Measurements from ENCODE around the gene PCDHGA11.
"Not testable (repeated sequence)": the region's sequence is repeated elsewhere in the genome, so short reads cannot be mapped to it uniquely, and the experiment has no call there.

The PCDHGA11 gene

DNA sequence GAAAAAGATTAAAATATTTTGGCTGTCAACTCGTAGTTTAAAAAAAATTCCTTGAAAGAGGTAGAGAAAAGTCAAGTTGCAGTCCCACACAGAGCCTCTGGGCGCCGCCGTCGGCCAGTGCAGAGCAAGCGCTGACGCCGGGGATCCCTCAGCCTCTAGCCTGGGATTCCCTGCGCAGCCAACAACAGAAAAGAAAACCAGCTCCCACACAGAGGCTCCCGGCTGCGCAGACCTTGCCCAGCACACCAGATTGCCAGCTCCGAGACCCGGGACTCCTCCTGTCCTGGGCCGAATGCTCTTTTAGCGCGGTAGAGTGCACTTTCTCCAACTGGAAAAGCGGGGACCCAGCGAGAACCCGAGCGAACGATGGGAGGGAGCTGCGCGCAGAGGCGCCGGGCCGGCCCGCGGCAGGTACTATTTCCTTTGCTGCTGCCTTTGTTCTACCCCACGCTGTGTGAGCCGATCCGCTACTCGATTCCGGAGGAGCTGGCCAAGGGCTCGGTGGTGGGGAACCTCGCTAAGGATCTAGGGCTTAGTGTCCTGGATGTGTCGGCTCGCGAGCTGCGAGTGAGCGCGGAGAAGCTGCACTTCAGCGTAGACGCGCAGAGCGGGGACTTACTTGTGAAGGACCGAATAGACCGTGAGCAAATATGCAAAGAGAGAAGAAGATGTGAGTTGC lies 3.2 kb upstream of the PCDHGA11 start, which contains the start of gene PCDHGB7:
Gene PCDHGB7 (plus strand): TSS at position 184 of the 679 bp plus-strand sequence. CDS start 183 bp downstream, at position 367.
- H3K4me1 ChIP-seq (ENCODE audit: control insufficient read depth, insufficient read depth, low read length); H3K36me3 ChIP-seq (ENCODE audit: control insufficient read depth in 2 of 2, insufficient read depth in 2 of 2, low read length in 2 of 2); H3K9ac ChIP-seq (ENCODE audit: low read length in 2 of 2); H3K27ac ChIP-seq (ENCODE audit: low read length); H3K27me3 ChIP-seq (ENCODE audit: control insufficient read depth in 1 of 2, insufficient read depth in 2 of 2, low read length in 2 of 2): not testable (repeated sequence)
- Histone ChIP-seq H3K9me3 (ENCODE audit: control insufficient read depth in 2 of 2, low read length in 2 of 2) (peaks cover 34 to 67% of the 10 kb centered on the region in 2 donors), H3K4me3 (ENCODE audit: low read length in 2 of 2) (peak within 1 kb of the TSS; percentile 58 to 68)

- Histone ChIP-seq H3K27ac (ENCODE audit: low read length) (no peak overlapping the region), H3K27me3 (ENCODE audit: control insufficient read depth in 1 of 2, insufficient read depth in 2 of 2, low read length in 2 of 2) (no peaks in the 10 kb centered on the region), H3K4me3 (ENCODE audit: low read length in 2 of 2) (peak overlapping the region; percentile 41 to 68)
These were observed 1.6 kb upstream of the PCDHGA11 start for GRCh38 chr5:141419074-141419880.

DNA sequence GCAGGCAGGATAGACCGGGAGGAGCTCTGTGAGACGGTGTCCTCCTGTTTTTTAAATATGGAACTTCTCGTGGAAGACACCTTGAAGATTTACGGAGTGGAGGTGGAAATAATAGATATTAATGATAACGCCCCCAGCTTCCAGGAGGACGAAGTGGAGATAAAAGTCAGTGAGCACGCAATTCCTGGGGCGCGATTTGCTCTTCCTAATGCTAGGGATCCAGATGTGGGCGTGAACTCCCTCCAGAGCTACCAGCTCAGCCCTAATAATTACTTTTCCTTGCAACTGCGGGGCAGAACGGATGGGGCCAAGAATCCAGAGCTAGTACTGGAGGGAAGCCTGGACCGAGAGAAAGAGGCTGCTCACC lies 621 bp downstream of the PCDHGA11 start:
- Histone ChIP-seq H3K9ac (ENCODE audit: low read length in 2 of 2) (no peak overlapping the region), H3K4me3 (ENCODE audit: low read length in 2 of 2) (peak overlapping the region; percentile 54 to 59), H3K36me3 (ENCODE audit: control insufficient read depth in 2 of 2, insufficient read depth in 2 of 2, low read length in 2 of 2) (peaks cover 4 to 8% of the 10 kb centered on the region in 2 donors), H3K27ac (ENCODE audit: low read length) (no peak overlapping the region), H3K4me1 (ENCODE audit: control insufficient read depth, insufficient read depth, low read length) (peaks cover 3% of the 10 kb centered on the region), H3K27me3 (ENCODE audit: control insufficient read depth in 1 of 2, insufficient read depth in 2 of 2, low read length in 2 of 2) (no peaks in the 10 kb centered on the region), H3K9me3 (ENCODE audit: control insufficient read depth in 2 of 2, low read length in 2 of 2) (peaks cover 38 to 78% of the 10 kb centered on the region in 2 donors)

More at GRCh38 chr5:141419074-141419880, 1.6 kb upstream of the PCDHGA11 start:
- Histone ChIP-seq H3K9ac (ENCODE audit: low read length in 2 of 2) (no peak overlapping the region), H3K9me3 (ENCODE audit: control insufficient read depth in 2 of 2, low read length in 2 of 2) (peaks cover 27 to 66% of the 10 kb centered on the region in 2 donors), H3K4me1 (ENCODE audit: control insufficient read depth, insufficient read depth, low read length) (peaks cover 3% of the 10 kb centered on the region), H3K36me3 (ENCODE audit: control insufficient read depth in 2 of 2, insufficient read depth in 2 of 2, low read length in 2 of 2) (peaks cover 2 to 8% of the 10 kb centered on the region in 2 donors)

GRCh38 chr5:141422742-141423291 lies 2.0 kb downstream of the PCDHGA11 start:
- H3K27me3 ChIP-seq (ENCODE audit: control insufficient read depth in 1 of 2, insufficient read depth in 2 of 2, low read length in 2 of 2), result no peaks in the 10 kb centered on the region
- H3K36me3 ChIP-seq (ENCODE audit: control insufficient read depth in 2 of 2, insufficient read depth in 2 of 2, low read length in 2 of 2), result peaks cover 4 to 8% of the 10 kb centered on the region in 2 donors

GRCh38 chr5:141427783-141428426 lies 7.1 kb downstream of the PCDHGA11 start:
- peaks cover 0 to 3% of the 10 kb centered on the region in 2 donors for H3K36me3 ChIP-seq (ENCODE audit: control insufficient read depth in 2 of 2, insufficient read depth in 2 of 2, low read length in 2 of 2)
- peak overlapping the region; percentile 22 to 48 for H3K4me3 ChIP-seq (ENCODE audit: low read length in 2 of 2)
- H3K27me3 ChIP-seq (ENCODE audit: control insufficient read depth in 1 of 2, insufficient read depth in 2 of 2, low read length in 2 of 2), result no peaks in the 10 kb centered on the region
- no peak overlapping the region for H3K27ac ChIP-seq (ENCODE audit: low read length)
- H3K4me1 ChIP-seq (ENCODE audit: control insufficient read depth, insufficient read depth, low read length), result no peaks in the 10 kb centered on the region
- peaks cover 27 to 76% of the 10 kb centered on the region in 2 donors for H3K9me3 ChIP-seq (ENCODE audit: control insufficient read depth in 2 of 2, low read length in 2 of 2)
- H3K9ac ChIP-seq (ENCODE audit: low read length in 2 of 2), result no peak overlapping the region

More at GRCh38 chr5:141422742-141423291, 2.0 kb downstream of the PCDHGA11 start:
- no peak overlapping the region for H3K9ac ChIP-seq (ENCODE audit: low read length in 2 of 2)
- H3K4me1 ChIP-seq (ENCODE audit: control insufficient read depth, insufficient read depth, low read length), result peaks cover 3% of the 10 kb centered on the region
- no peak overlapping the region for H3K27ac ChIP-seq (ENCODE audit: low read length)
- peak overlapping the region; percentile 40 to 59 for H3K4me3 ChIP-seq (ENCODE audit: low read length in 2 of 2)
- H3K9me3 ChIP-seq (ENCODE audit: control insufficient read depth in 2 of 2, low read length in 2 of 2), result peaks cover 48 to 89% of the 10 kb centered on the region in 2 donors

- Histone ChIP-seq H3K36me3 (ENCODE audit: control insufficient read depth in 2 of 2, insufficient read depth in 2 of 2, low read length in 2 of 2) (peaks cover 0 to 3% of the 10 kb centered on the region in 2 donors), H3K4me1 (ENCODE audit: control insufficient read depth, insufficient read depth, low read length) (no peaks in the 10 kb centered on the region), H3K9me3 (ENCODE audit: control insufficient read depth in 2 of 2, low read length in 2 of 2) (peaks cover 21 to 68% of the 10 kb centered on the region in 2 donors), H3K9ac (ENCODE audit: low read length in 2 of 2) (no peak within 1 kb of the TSS), H3K27ac (ENCODE audit: low read length) (no peak within 1 kb of the TSS), H3K27me3 (ENCODE audit: control insufficient read depth in 1 of 2, insufficient read depth in 2 of 2, low read length in 2 of 2) (no peaks in the 10 kb centered on the region), H3K4me3 (ENCODE audit: low read length in 2 of 2) (peak within 1 kb of the TSS; percentile 58 to 59)
These were observed 9.7 kb downstream of the PCDHGA11 start, which contains the start of gene PCDHGA12 for GRCh38 chr5:141430332-141431113. Gene PCDHGA12, plus strand, starts transcription at chr5:141430507. Its CDS starts 253 bp downstream, at chr5:141430760.

GRCh38 chr5:141431286-141431685 lies 10.4 kb downstream of the PCDHGA11 start:
- no peak overlapping the region for H3K27ac ChIP-seq (ENCODE audit: low read length)
- H3K27me3 ChIP-seq (ENCODE audit: control insufficient read depth in 1 of 2, insufficient read depth in 2 of 2, low read length in 2 of 2), result no peaks in the 10 kb centered on the region
- no peaks in the 10 kb centered on the region for H3K36me3 ChIP-seq (ENCODE audit: control insufficient read depth in 2 of 2, insufficient read depth in 2 of 2, low read length in 2 of 2)
- peak overlapping the region; percentile 58 to 59 for H3K4me3 ChIP-seq (ENCODE audit: low read length in 2 of 2)
- H3K4me1 ChIP-seq (ENCODE audit: control insufficient read depth, insufficient read depth, low read length), result no peaks in the 10 kb centered on the region
- H3K9me3 ChIP-seq (ENCODE audit: control insufficient read depth in 2 of 2, low read length in 2 of 2), result peaks cover 15 to 61% of the 10 kb centered on the region in 2 donors
- no peak overlapping the region for H3K9ac ChIP-seq (ENCODE audit: low read length in 2 of 2)

DNA sequence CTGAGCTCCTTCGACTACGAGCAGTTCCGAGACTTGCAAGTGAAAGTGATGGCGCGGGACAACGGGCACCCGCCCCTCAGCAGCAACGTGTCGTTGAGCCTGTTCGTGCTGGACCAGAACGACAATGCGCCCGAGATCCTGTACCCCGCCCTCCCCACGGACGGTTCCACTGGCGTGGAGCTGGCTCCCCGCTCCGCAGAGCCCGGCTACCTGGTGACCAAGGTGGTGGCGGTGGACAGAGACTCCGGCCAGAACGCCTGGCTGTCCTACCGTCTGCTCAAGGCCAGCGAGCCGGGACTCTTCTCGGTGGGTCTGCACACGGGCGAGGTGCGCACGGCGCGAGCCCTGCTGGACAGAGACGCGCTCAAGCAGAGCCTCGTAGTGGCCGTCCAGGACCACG lies 11.5 kb downstream of the PCDHGA11 start:
- H3K9me3 ChIP-seq (ENCODE audit: control insufficient read depth in 2 of 2, low read length in 2 of 2), result peaks cover 5 to 53% of the 10 kb centered on the region in 2 donors

DNA sequence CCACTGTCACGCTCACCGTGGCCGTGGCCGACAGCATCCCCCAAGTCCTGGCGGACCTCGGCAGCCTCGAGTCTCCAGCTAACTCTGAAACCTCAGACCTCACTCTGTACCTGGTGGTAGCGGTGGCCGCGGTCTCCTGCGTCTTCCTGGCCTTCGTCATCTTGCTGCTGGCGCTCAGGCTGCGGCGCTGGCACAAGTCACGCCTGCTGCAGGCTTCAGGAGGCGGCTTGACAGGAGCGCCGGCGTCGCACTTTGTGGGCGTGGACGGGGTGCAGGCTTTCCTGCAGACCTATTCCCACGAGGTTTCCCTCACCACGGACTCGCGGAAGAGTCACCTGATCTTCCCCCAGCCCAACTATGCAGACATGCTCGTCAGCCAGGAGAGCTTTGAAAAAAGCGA lies 11.9 kb downstream of the PCDHGA11 start:
- peaks cover 4 to 52% of the 10 kb centered on the region in 2 donors for H3K9me3 ChIP-seq (ENCODE audit: control insufficient read depth in 2 of 2, low read length in 2 of 2)

More for the DNA sequence above, 11.5 kb downstream of the PCDHGA11 start:
- H3K4me1 ChIP-seq (ENCODE audit: control insufficient read depth, insufficient read depth, low read length); H3K27me3 ChIP-seq (ENCODE audit: control insufficient read depth in 1 of 2, insufficient read depth in 2 of 2, low read length in 2 of 2); H3K27ac ChIP-seq (ENCODE audit: low read length); H3K36me3 ChIP-seq (ENCODE audit: control insufficient read depth in 2 of 2, insufficient read depth in 2 of 2, low read length in 2 of 2); H3K9ac ChIP-seq (ENCODE audit: low read length in 2 of 2): not testable (repeated sequence)
- peak overlapping the region; percentile 58 to 59 for H3K4me3 ChIP-seq (ENCODE audit: low read length in 2 of 2)

More for the DNA sequence above, 11.9 kb downstream of the PCDHGA11 start:
- not testable (repeated sequence) for H3K4me3 ChIP-seq (ENCODE audit: low read length in 2 of 2); H3K9ac ChIP-seq (ENCODE audit: low read length in 2 of 2); H3K36me3 ChIP-seq (ENCODE audit: control insufficient read depth in 2 of 2, insufficient read depth in 2 of 2, low read length in 2 of 2); H3K4me1 ChIP-seq (ENCODE audit: control insufficient read depth, insufficient read depth, low read length); H3K27ac ChIP-seq (ENCODE audit: low read length); H3K27me3 ChIP-seq (ENCODE audit: control insufficient read depth in 1 of 2, insufficient read depth in 2 of 2, low read length in 2 of 2)
